HepG2 (cell line): ENCODE measurements around the gene RPUSD4. TPM values are rescaled to one million over a fixed set of nuclear protein-coding genes. Genes with fewer than 3 reads are reported as not detected.

Source experiments
- ARNTL ChIP-seq: sonication (generic); formaldehyde crosslinking; IDR thresholded peaks from 2 replicates; pipeline ENCODE4 v1.4.0; 2020; ENCODE audit warnings: mild to moderate bottlenecking, missing genetic modification reagents
- BCLAF1 ChIP-seq: fragments of 450-650 bp; IDR thresholded peaks from 2 replicates; pipeline ENCODE4 v1.6.1; 2017; ENCODE audit warnings: mild to moderate bottlenecking
- CENPX ChIP-seq: sonication (generic); formaldehyde crosslinking; IDR thresholded peaks from 2 replicates; pipeline ENCODE4 v1.9.0; 2021; ENCODE audit warnings: mild to moderate bottlenecking, missing genetic modification reagents, moderate library complexity
- EP300 ChIP-seq, 3 experiments: sonication (generic) in 1 of 3; formaldehyde crosslinking in 1 of 3; IDR thresholded peaks; 2 replicates each; pipeline versions ENCODE4 v1.5.1 to v1.6.1; 2011 to 2020; ENCODE audit warnings: low read depth in 2 of 3, low read length in 2 of 3, borderline replicate concordance in 1 of 3, improper control_type of control experiment in 1 of 3, mild to moderate bottlenecking in 1 of 3, missing genetic modification reagents in 1 of 3, moderate library complexity in 1 of 3
- FOXC1 ChIP-seq: sonication (generic); formaldehyde crosslinking; IDR thresholded peaks from 2 replicates; pipeline ENCODE4 v1.8.0; 2022; ENCODE audit warnings: mild to moderate bottlenecking, missing genetic modification reagents, borderline replicate concordance
- MIXL1 ChIP-seq: IDR thresholded peaks from 2 replicates; pipeline ENCODE4 v1.6.1; 2016
- MLX ChIP-seq: IDR thresholded peaks from 2 replicates; pipeline ENCODE4 v1.6.1; 2016
- MYNN ChIP-seq: sonication (generic); formaldehyde crosslinking; IDR thresholded peaks from 2 replicates; pipeline ENCODE4 v1.4.0; 2020; ENCODE audit warnings: mild to moderate bottlenecking, low read depth, missing genetic modification reagents
- NR2F1 ChIP-seq, 2 experiments: fragments of 450-650 bp in 1 of 2; formaldehyde crosslinking in 1 of 2; IDR thresholded peaks; 2 replicates each; pipeline versions ENCODE4 v1.5.0 to v1.6.1; 2016 to 2020; ENCODE audit warnings: mild to moderate bottlenecking in 1 of 2, missing compliant biosample characterization in 1 of 2, missing genetic modification reagents in 1 of 2, moderate library complexity in 1 of 2
- PBX3 ChIP-seq: sonication (generic); formaldehyde crosslinking; IDR thresholded peaks from 2 replicates; pipeline ENCODE4 v1.8.1; 2023; ENCODE audit warnings: missing genetic modification reagents, inconsistent platforms, borderline replicate concordance
- RFX5 ChIP-seq: IDR thresholded peaks from 2 replicates; pipeline ENCODE4 v1.6.1; 2011; ENCODE audit warnings: low read depth, low read length, improper control_type of control experiment
- RORA ChIP-seq: sonication (generic); formaldehyde crosslinking; IDR thresholded peaks from 2 replicates; pipeline ENCODE4 v1.5.0; 2020; ENCODE audit warnings: mild to moderate bottlenecking, missing genetic modification reagents, moderate library complexity
- SATB2 ChIP-seq: sonication (generic); formaldehyde crosslinking; IDR thresholded peaks from 2 replicates; pipeline ENCODE4 v1.5.0; 2020; ENCODE audit warnings: missing genetic modification reagents
- SRSF4 ChIP-seq: fragments of 200-400 bp; formaldehyde crosslinking; IDR thresholded peaks from one replicate; pipeline ENCODE4 v1.6.1; 2018; ENCODE audit warnings: mild to moderate bottlenecking, low read depth, low read length, moderate library complexity; ENCODE audit not compliant: poor library complexity, severe bottlenecking
- TEAD2 ChIP-seq: sonication (generic); formaldehyde crosslinking; IDR thresholded peaks from 2 replicates; pipeline ENCODE4 v1.9.0; 2021; ENCODE audit warnings: missing genetic modification reagents
- TFDP2 ChIP-seq: sonication (generic); formaldehyde crosslinking; IDR thresholded peaks from 2 replicates; pipeline ENCODE4 v1.4.0; 2020; ENCODE audit warnings: missing genetic modification reagents
- ZGPAT ChIP-seq: IDR thresholded peaks from 2 replicates; pipeline ENCODE4 v1.6.1; 2016; ENCODE audit warnings: mild to moderate bottlenecking
- ZNF335 ChIP-seq: sonication (generic); formaldehyde crosslinking; IDR thresholded peaks from 2 replicates; pipeline ENCODE4 v1.4.0; 2020; ENCODE audit warnings: missing genetic modification reagents
- ZNF501 ChIP-seq: sonication (generic); formaldehyde crosslinking; IDR thresholded peaks from 2 replicates; pipeline ENCODE4 v1.5.1; 2020; ENCODE audit warnings: mild to moderate bottlenecking, moderate library complexity, missing genetic modification reagents
- ZNF549 ChIP-seq: sonication (generic); formaldehyde crosslinking; IDR thresholded peaks from 2 replicates; pipeline ENCODE4 v1.5.0; 2020; ENCODE audit warnings: missing genetic modification reagents
- ZNF570 ChIP-seq: sonication (generic); formaldehyde crosslinking; IDR thresholded peaks from 2 replicates; pipeline ENCODE4 v1.4.0; 2020; ENCODE audit warnings: mild to moderate bottlenecking, missing genetic modification reagents, borderline replicate concordance
- ZNF792 ChIP-seq: IDR thresholded peaks from 2 replicates; pipeline ENCODE4 v1.6.1; 2016
- ZSCAN25 ChIP-seq: sonication (generic); formaldehyde crosslinking; IDR thresholded peaks from 2 replicates; pipeline ENCODE4 v1.8.0; 2022; ENCODE audit warnings: mild to moderate bottlenecking, missing genetic modification reagents
- polyA plus RNA-seq, 8 experiments: library from polyadenylated mRNA; depleted of rRNA in 3 of 8; stranded (reverse) in 7 of 8; unstranded in 1 of 8; fragments of >200 nt; fragmentation: Illumina TruSeq in 4 of 8; extraction: Trizol in 4 of 8; gene quantifications; 2 replicates each; pipeline versions ENCODE4 v1.2.1 to v1.2.3, GENCODE V29; 2011 to 2016; ENCODE audit warnings: low read depth in 4 of 8, missing spikeins in 1 of 8, mixed read lengths in 1 of 8; ENCODE audit not compliant: insufficient read depth in 1 of 8
- total RNA-seq, 5 experiments: library from RNA; depleted of rRNA; stranded (reverse); fragments of >200 nt; fragmentation: Illumina TruSeq; extraction: Trizol; gene quantifications; 2 replicates each; pipeline ENCODE4 v1.2.3, GENCODE V29; 2016; ENCODE audit warnings: low read depth in 1 of 5

The RPUSD4 gene
- total and polyA plus RNA-seq, 2 of the 13 experiments (the other 11 are each of a cell fraction or from before 2014, with no cell fraction given): 45.0 to 52.9 TPM

- no peak for TF ChIP-seq SRSF4
- peak; percentile 70 for TF ChIP-seq ZNF501
- peak; percentile 98 for TF ChIP-seq ZSCAN25 (CRISPR knock-in tag)
- no peak for TF ChIP-seq TEAD2
- peak; percentile 71 for TF ChIP-seq TFDP2
- TF ChIP-seq NR2F1 (CRISPR knock-in tag; IDR thresholded peaks at IDR 0.05): no peak
- TF ChIP-seq ARNTL (CRISPR knock-in tag): no peak
- no peak for TF ChIP-seq MLX (CRISPR knock-in tag)
- no peak for TF ChIP-seq RORA
- TF ChIP-seq MYNN (CRISPR knock-in tag): no peak
- TF ChIP-seq ZNF570 (CRISPR knock-in tag): no peak
- no peak for TF ChIP-seq ZNF335 (CRISPR knock-in tag)
- no peak for TF ChIP-seq ZNF549
- no peak for TF ChIP-seq SATB2 (CRISPR knock-in tag)
- no peak; the same call in 1 of the 2 replicates for TF ChIP-seq FOXC1
- TF ChIP-seq ZGPAT (CRISPR knock-in tag): peak; percentile 66
- no peak for TF ChIP-seq CENPX (CRISPR knock-in tag)
- TF ChIP-seq PBX3 (CRISPR knock-in tag): no peak
- no peak for TF ChIP-seq RFX5
- TF ChIP-seq MIXL1 (CRISPR knock-in tag): no peak
- peak in 1 of 2 experiments; percentile 74; a peak in 2 of 4 replicates for TF ChIP-seq EP300 (IDR thresholded peaks at IDR 0.05; ENCODE audit: low read depth in 2 of 2, low read length in 2 of 2)
- peak; percentile 40; the same call in 1 of the 2 replicates for TF ChIP-seq EP300 (CRISPR knock-in tag; IDR thresholded peaks at IDR 0.05; ENCODE audit: borderline replicate concordance)
- no peak; the same call in 1 of the 2 replicates for TF ChIP-seq ZNF792
- TF ChIP-seq BCLAF1: no peak
Measured at GRCh38 chr11:126186708-126187529, 24.5 kb downstream of the RPUSD4 start (continued).
